Keratinocyte (primary cell): ENCODE data around the gene STOM. TPM values are rescaled to one million over a fixed set of nuclear protein-coding genes. Genes with fewer than 3 reads are reported as not detected.

ENCODE experiments used
- DNase-seq: peaks from one replicate; pipeline ENCODE4 v3.0.0-alpha.2; 2011; ENCODE audit warnings: low read depth, missing footprints, low spot score
- FAIRE-seq: peaks from 2 replicates; lab custom pipeline; 2011; peaks lifted over from hg19 to GRCh38; lab: Jason Lieb, UNC
- H2AFZ ChIP-seq: 2 replicates; pipeline ENCODE4 v1.6.0; 2012; ENCODE audit warnings: low read length, control low read depth, inconsistent platforms; ENCODE audit not compliant: control insufficient read depth
- H3K27ac ChIP-seq: 2 replicates; pipeline ENCODE4 v1.5.1; 2011; ENCODE audit warnings: low read length; ENCODE audit not compliant: control insufficient read depth, insufficient read depth
- H3K27me3 ChIP-seq: 3 replicates; pipeline ENCODE4 v1.6.0; 2011; ENCODE audit warnings: low read length; ENCODE audit not compliant: control insufficient read depth, insufficient read depth; ENCODE audit errors: extremely low read depth
- H3K36me3 ChIP-seq, 2 experiments: 2 replicates in 1 of 2; 3 replicates in 1 of 2; pipeline ENCODE4 v1.5.1; 2011; ENCODE audit warnings: low read length in 2 of 2, mild to moderate bottlenecking in 1 of 2; ENCODE audit not compliant: control insufficient read depth in 2 of 2, insufficient read depth in 2 of 2; ENCODE audit errors: extremely low read depth in 1 of 2
- H3K4me1 ChIP-seq: 3 replicates; pipeline ENCODE4 v1.5.1; 2011; ENCODE audit warnings: low read length; ENCODE audit not compliant: control insufficient read depth, insufficient read depth; ENCODE audit errors: extremely low read depth
- H3K4me2 ChIP-seq: 3 replicates; pipeline ENCODE4 v1.6.0; 2011; ENCODE audit warnings: low read depth, low read length; ENCODE audit not compliant: control insufficient read depth, insufficient read depth; ENCODE audit errors: extremely low read depth
- H3K4me3 ChIP-seq, 3 experiments: fragments of 200-600 bp in 1 of 3; sonication (generic) in 1 of 3; 2 replicates in 2 of 3; 3 replicates in 1 of 3; pipeline ENCODE4 v1.5.1; 2011 to 2016; ENCODE audit warnings: low read length in 3 of 3, mild to moderate bottlenecking in 3 of 3, control low read depth in 2 of 3, inconsistent platforms in 1 of 3, low read depth in 1 of 3, mixed read lengths in 1 of 3, mixed run types in 1 of 3, moderate library complexity in 1 of 3; ENCODE audit not compliant: control insufficient read depth in 2 of 3, insufficient read depth in 2 of 3; ENCODE audit errors: extremely low read depth in 1 of 3
- H3K79me2 ChIP-seq: 2 replicates; pipeline ENCODE4 v1.6.0; 2012; ENCODE audit warnings: low read length; ENCODE audit not compliant: control insufficient read depth, insufficient read depth
- H3K9ac ChIP-seq: 3 replicates; pipeline ENCODE4 v1.6.0; 2011; ENCODE audit warnings: low read length; ENCODE audit not compliant: control insufficient read depth, insufficient read depth; ENCODE audit errors: extremely low read depth
- H3K9me1 ChIP-seq: 3 replicates; pipeline ENCODE4 v1.6.0; 2011; ENCODE audit warnings: low read length; ENCODE audit not compliant: control insufficient read depth, insufficient read depth; ENCODE audit errors: extremely low read depth
- H3K9me3 ChIP-seq: 2 replicates; pipeline ENCODE4 v1.5.1; 2012; ENCODE audit warnings: low read depth, low read length; ENCODE audit not compliant: control insufficient read depth
- H4K20me1 ChIP-seq: 3 replicates; pipeline ENCODE4 v1.6.0; 2011; ENCODE audit warnings: low read length; ENCODE audit not compliant: control insufficient read depth, insufficient read depth; ENCODE audit errors: extremely low read depth
- EZH2 ChIP-seq: IDR thresholded peaks from one replicate; pipeline ENCODE4 v1.6.1; 2012; ENCODE audit warnings: inconsistent platforms, mild to moderate bottlenecking, low read length, moderate library complexity
- dilution Hi-C: fragments of 300-500 bp; cut with MboI; formaldehyde crosslinking; loops from one replicate; pipeline ENCODE4 v1.7.0; 2020; ENCODE audit warnings: low sequenced_read_pairs; ENCODE audit not compliant: extremely low pct_ligation_motif_present
- polyA plus RNA-seq, 5 experiments: library from polyadenylated mRNA; depleted of rRNA in 3 of 5; stranded (reverse) in 3 of 5; stranded (forward) in 1 of 5; unstranded in 1 of 5; fragments of >200 nt; gene quantifications; 1 replicate in 1 of 5; 2 replicates in 3 of 5; 3 replicates in 1 of 5; pipeline versions ENCODE4 v1.2.1 to v1.2.3, GENCODE V29; 2011 to 2012; ENCODE audit warnings: missing spikeins in 2 of 5, low read depth in 1 of 5, low replicate concordance in 1 of 5
- TF ChIP-seq, protein P1 (sequence below), 3 experiments: IDR thresholded peaks in 1 of 3; conservative IDR thresholded peaks in 1 of 3; optimal IDR thresholded peaks in 1 of 3; 2 replicates in 2 of 3; 3 replicates in 1 of 3; pipeline versions ENCODE3 to v1.5.1; 2011; ENCODE audit warnings: low read length in 3 of 3, mild to moderate bottlenecking in 3 of 3, moderate library complexity in 2 of 3, control low read depth in 1 of 3, inconsistent platforms in 1 of 3; ENCODE audit not compliant: insufficient read depth in 2 of 3; ENCODE audit errors: extremely low read depth in 1 of 3

STOM gene
- polyA plus RNA-seq, 1 donor (not counting 4 experiments of a cell fraction or from before 2014, with no cell fraction given): 121 TPM

DNA sequence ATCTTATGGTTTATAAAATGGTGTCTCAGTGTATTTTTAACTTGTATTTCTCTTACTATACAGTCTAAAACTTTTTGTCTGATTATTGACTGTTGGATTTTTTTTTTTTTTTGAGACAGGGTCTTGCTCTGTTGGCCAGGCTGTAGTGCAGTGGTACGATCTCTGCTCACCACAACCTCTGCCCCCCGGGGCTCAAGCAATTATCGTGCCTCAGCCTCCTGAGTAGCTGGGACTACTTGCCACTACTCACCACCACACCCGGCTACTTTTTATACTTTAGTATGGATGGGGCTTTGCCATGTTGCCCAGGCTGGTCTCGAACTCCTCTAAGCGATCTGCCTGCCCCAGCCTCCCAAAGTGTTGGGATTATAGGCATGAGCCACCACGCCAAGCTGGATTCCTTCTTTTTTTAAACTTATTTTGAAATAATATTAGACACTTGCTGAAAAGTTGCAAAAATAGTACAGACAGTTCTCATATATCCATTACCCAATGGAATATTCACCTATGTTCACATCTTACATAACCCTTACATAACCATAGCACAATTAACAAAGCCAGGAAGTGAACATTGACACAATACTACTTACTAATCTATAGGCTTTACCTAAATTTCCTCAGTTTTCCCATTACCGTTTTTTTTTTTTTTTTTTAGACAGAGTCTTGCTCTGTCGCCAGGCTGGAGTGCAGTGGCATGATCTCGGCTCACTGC lies 47.2 kb downstream of the STOM start:
- Histone ChIP-seq H3K36me3 (peaks cover 25 to 42% of the 10 kb centered on the region in 2 experiments), H3K4me1 (peaks cover 20% of the 10 kb centered on the region), H3K79me2 (no peaks in the 10 kb centered on the region), H3K9me1 (no peaks in the 10 kb centered on the region), H2AFZ (no peak overlapping the region), H3K9me3 (no peaks in the 10 kb centered on the region), H3K27me3 (no peaks in the 10 kb centered on the region), H4K20me1 (no peaks in the 10 kb centered on the region), H3K4me2 (peak overlapping the region; percentile 53), H3K9ac (no peak overlapping the region), H3K27ac (peak overlapping the region; percentile 69), H3K4me3 (no peak overlapping the region)
- FAIRE-seq: no peak
- no peak for TF ChIP-seq EZH2
- TF ChIP-seq, protein P1, sequence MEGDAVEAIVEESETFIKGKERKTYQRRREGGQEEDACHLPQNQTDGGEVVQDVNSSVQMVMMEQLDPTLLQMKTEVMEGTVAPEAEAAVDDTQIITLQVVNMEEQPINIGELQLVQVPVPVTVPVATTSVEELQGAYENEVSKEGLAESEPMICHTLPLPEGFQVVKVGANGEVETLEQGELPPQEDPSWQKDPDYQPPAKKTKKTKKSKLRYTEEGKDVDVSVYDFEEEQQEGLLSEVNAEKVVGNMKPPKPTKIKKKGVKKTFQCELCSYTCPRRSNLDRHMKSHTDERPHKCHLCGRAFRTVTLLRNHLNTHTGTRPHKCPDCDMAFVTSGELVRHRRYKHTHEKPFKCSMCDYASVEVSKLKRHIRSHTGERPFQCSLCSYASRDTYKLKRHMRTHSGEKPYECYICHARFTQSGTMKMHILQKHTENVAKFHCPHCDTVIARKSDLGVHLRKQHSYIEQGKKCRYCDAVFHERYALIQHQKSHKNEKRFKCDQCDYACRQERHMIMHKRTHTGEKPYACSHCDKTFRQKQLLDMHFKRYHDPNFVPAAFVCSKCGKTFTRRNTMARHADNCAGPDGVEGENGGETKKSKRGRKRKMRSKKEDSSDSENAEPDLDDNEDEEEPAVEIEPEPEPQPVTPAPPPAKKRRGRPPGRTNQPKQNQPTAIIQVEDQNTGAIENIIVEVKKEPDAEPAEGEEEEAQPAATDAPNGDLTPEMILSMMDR (optimal IDR thresholded peaks at IDR 0.05 in 1 of 3, IDR thresholded peaks at IDR 0.05 in 1 of 3, conservative IDR thresholded peaks at IDR 0.05 in 1 of 3; ENCODE audit: extremely low read depth in 1 of 3, insufficient read depth in 2 of 3, low read length in 3 of 3): no peak
- DNase-seq: no peak
- dilution Hi-C loops: no loop called here

DNA sequence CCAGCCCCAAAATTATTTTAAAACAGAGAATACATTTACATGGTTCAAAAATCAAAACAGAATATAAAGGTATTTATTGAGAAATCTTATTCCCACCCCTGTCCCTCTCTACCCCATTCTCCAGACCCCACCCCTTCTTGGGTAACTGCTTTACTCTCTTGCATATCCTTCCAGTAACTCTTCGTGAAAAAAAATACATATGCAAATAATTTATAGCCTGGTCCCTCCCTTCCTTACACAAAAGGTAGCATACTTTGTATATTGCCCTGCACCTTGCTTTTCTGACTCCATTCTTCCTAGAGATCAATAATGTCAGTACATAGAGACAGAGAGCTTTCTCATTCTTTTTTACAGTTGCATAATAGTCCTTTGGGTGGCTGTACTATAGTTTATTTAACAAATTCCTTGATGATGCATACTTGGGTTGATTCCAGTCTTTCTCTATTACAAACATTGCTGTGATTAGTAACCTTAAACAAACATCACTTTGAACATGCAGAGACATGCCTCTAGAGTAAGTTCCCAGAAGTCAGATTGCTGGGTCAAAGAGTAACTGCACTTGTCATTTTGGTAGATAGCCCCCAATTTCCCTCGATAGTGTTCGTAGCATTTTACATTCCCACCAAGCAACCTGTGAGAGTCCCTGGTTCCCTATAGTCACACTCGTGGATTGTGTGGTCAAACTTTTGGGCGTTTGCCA lies 47.9 kb downstream of the STOM start:
- peak; percentile 29 for FAIRE-seq
- Histone ChIP-seq H3K9ac (no peak overlapping the region), H2AFZ (no peak overlapping the region), H3K4me3 (no peak overlapping the region), H3K9me1 (no peaks in the 10 kb centered on the region), H3K27ac (peak overlapping the region; percentile 69), H3K36me3 (peaks cover 24 to 42% of the 10 kb centered on the region in 2 experiments), H3K27me3 (no peaks in the 10 kb centered on the region), H3K4me2 (peak overlapping the region; percentile 53), H3K4me1 (peaks cover 20% of the 10 kb centered on the region), H4K20me1 (no peaks in the 10 kb centered on the region), H3K79me2 (no peaks in the 10 kb centered on the region), H3K9me3 (no peaks in the 10 kb centered on the region)
- dilution Hi-C loops: no loop called here
- TF ChIP-seq EZH2: no peak
- TF ChIP-seq, protein P1 (optimal IDR thresholded peaks at IDR 0.05 in 1 of 3, IDR thresholded peaks at IDR 0.05 in 1 of 3, conservative IDR thresholded peaks at IDR 0.05 in 1 of 3; ENCODE audit: extremely low read depth in 1 of 3, insufficient read depth in 2 of 3, low read length in 3 of 3): no peak
- peak; percentile 67 for DNase-seq
